ENCODE data around the gene TDP1. TPM values are rescaled to one million over a fixed set of nuclear protein-coding genes. Genes with fewer than 3 reads are reported as not detected.
A peak's percentile ranks its signal among the peaks of the same experiment; 100 is the strongest.

TDP1 gene
- total and polyA plus RNA-seq, 4 experiments from 2014 or later: 40.9 to 58.9 (median 48.1) TPM

GRCh38 chr14:89911010-89911919 lies 44.5 kb upstream of the TDP1 start:
- no peak for DNase-seq
- intact Hi-C loops (cut with micrococcal nuclease): no loop called here
- Mint-ChIP-seq H3K27ac (no peak overlapping the region), H3K9me3 (no peaks in the 10 kb centered on the region), H3K4me1 (peaks cover 0 to 4% (median 3%) of the 10 kb centered on the region in 4 donors), H3K4me3 (no peak overlapping the region), H3K36me3 (no peaks in the 10 kb centered on the region), H3K27me3 (peaks cover 2 to 9% of the 10 kb centered on the region in 2 donors)
- CTCF ChIA-PET (ENCODE audit: partially characterized antibody): interaction anchor here (1.1 to 5.6 kb wide), 6 partner anchors 14 to 883 kb away, joined by 3 to 37 read pairs (median 5); no protein-coding TSS in a partner anchor
- Histone ChIP-seq H3K27ac (ENCODE audit: low read depth, low read length) (no peak overlapping the region), H3K36me3 (ENCODE audit: insufficient read depth, low read length) (no peaks in the 10 kb centered on the region), H3K9me3 (ENCODE audit: control insufficient read depth in 1 of 2, low read length in 2 of 2) (no peaks in the 10 kb centered on the region), H3K4me1 (ENCODE audit: insufficient read depth, low read length) (peaks cover 4% of the 10 kb centered on the region), H3K27me3 (ENCODE audit: insufficient read depth, low read length) (no peaks in the 10 kb centered on the region), H3K4me3 (ENCODE audit: low read length in 2 of 2) (no peak overlapping the region)
- POLR2A ChIA-PET (ENCODE audit: partially characterized antibody): no interaction called here

GRCh38 chr14:89912221-89912620 lies 43.5 kb upstream of the TDP1 start:
- Mint-ChIP-seq H3K27me3 (peaks cover 4 to 9% of the 10 kb centered on the region in 2 donors), H3K4me1 (peaks cover 0 to 4% (median 3%) of the 10 kb centered on the region in 4 donors), H3K36me3 (no peaks in the 10 kb centered on the region), H3K4me3 (no peak overlapping the region), H3K27ac (no peak overlapping the region), H3K9me3 (no peaks in the 10 kb centered on the region)
- Histone ChIP-seq H3K4me3 (ENCODE audit: low read length in 2 of 2) (no peak overlapping the region), H3K4me1 (ENCODE audit: insufficient read depth, low read length) (peaks cover 4% of the 10 kb centered on the region), H3K36me3 (ENCODE audit: insufficient read depth, low read length) (no peaks in the 10 kb centered on the region), H3K27me3 (ENCODE audit: insufficient read depth, low read length) (no peaks in the 10 kb centered on the region), H3K9me3 (ENCODE audit: control insufficient read depth in 1 of 2, low read length in 2 of 2) (no peaks in the 10 kb centered on the region), H3K27ac (ENCODE audit: low read depth, low read length) (no peak overlapping the region)
- CTCF ChIA-PET (ENCODE audit: partially characterized antibody): interaction anchor here (1.3 to 5.6 kb wide), 3 partner anchors 734 to 884 kb away, joined by 3 to 37 read pairs (median 31); no protein-coding TSS in a partner anchor
- intact Hi-C loops (cut with micrococcal nuclease): no loop called here
- POLR2A ChIA-PET (ENCODE audit: partially characterized antibody): no interaction called here
- no peak for DNase-seq

DNA sequence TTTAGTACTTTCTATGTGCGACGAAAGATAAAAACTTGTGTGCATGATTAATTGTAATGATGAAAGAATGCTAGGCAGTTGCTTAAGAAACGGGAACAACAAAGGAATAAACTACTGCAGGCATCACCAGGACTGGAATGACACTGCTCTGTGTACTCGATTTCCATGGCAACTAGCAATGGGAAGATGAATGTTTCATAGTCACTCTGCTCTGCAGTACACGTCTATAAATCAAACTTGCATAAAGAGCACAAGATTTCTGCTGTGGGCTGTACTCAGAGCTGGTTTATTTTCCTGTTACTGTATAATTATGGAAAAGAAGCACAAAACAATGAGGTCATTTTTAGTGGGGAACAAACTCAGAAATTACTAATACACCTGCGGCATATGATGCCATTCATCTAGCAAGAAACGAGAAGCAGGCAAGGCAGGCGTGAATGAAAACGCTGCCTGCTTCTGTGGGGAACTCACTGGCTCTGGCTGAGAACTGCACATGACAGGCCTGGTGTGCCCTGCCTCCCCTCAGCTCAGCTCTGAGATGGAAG lies 43.0 kb upstream of the TDP1 start:
- CTCF ChIA-PET (ENCODE audit: partially characterized antibody): interaction anchor here (1.2 to 5.6 kb wide), 7 partner anchors 20 to 1245 kb away, joined by 3 to 37 read pairs (median 3); no protein-coding TSS in a partner anchor
- Mint-ChIP-seq H3K4me1 (peaks cover 0 to 4% (median 3%) of the 10 kb centered on the region in 4 donors), H3K36me3 (no peaks in the 10 kb centered on the region)

DNA sequence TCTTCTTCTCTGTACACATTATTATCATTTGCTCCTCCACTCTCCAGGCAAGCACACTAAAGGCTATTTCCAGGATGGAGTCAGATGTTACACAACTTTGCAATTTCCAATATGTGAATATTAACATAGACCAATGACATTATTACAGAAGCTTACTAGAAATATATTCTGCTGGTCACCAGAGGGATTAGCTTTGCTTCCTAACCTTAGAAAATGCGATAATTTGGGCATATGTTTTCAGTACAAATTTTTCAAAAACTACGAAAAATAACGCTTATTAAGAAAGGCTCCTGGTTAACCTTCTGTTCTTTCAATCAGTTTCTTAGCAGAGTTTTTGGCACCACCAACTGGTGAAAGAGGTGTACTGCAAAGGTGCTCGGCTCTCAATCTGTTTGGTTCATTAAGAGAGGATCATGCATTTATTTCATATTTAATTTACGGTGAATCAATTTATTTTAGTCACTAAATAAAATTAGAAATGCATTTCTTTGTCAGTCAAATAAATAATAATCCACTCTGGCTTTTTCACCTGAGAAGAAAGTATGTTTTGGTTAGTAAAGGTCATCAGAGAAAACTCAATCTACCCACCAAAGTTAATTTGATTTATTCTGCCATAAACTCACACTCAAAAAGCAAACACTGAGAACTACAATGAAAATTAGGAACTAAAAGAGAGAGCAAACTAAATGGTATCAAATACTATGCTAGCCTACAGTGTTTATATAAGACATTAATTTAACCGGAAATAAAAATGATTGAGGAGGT lies 40.4 kb upstream of the TDP1 start:
- Mint-ChIP-seq H3K27me3 (peaks cover 4% of the 10 kb centered on the region in 2 donors), H3K9me3 (no peaks in the 10 kb centered on the region), H3K4me1 (peaks cover 0 to 4% (median 3%) of the 10 kb centered on the region in 4 donors), H3K36me3 (no peaks in the 10 kb centered on the region), H3K27ac (peak overlapping the region in 1 of 7 donors; percentile 19), H3K4me3 (no peak overlapping the region)
- no peaks in the 10 kb centered on the region for H3K27me3 ChIP-seq (ENCODE audit: insufficient read depth, low read length)
- no peaks in the 10 kb centered on the region for H3K9me3 ChIP-seq (ENCODE audit: control insufficient read depth in 1 of 2, low read length in 2 of 2)
- ChIA-PET POLR2A (ENCODE audit: partially characterized antibody) (no interaction called here), CTCF (ENCODE audit: partially characterized antibody) (interaction anchor here (0.6 to 5.6 kb wide), 8 partner anchors 22 to 887 kb away, joined by 3 to 31 read pairs (median 4); no protein-coding TSS in a partner anchor)
- no peaks in the 10 kb centered on the region for H3K36me3 ChIP-seq (ENCODE audit: insufficient read depth, low read length)
- peak; percentile 53 to 69 (median 63) for DNase-seq
- H3K4me1 ChIP-seq (ENCODE audit: insufficient read depth, low read length): peaks cover 4% of the 10 kb centered on the region
- H3K27ac ChIP-seq (ENCODE audit: low read depth, low read length): no peak overlapping the region
- H3K4me3 ChIP-seq (ENCODE audit: low read length in 2 of 2): no peak overlapping the region
- intact Hi-C loops (cut with micrococcal nuclease): loop anchor here (1.0 to 2.0 kb wide), 7 partner anchors 148 to 1422 kb away; partner anchors contain the start of gene FOXN3

More for the DNA sequence above, 43.0 kb upstream of the TDP1 start:
- intact Hi-C loops (cut with micrococcal nuclease): no loop called here
- no peaks in the 10 kb centered on the region for H3K9me3 Mint-ChIP-seq
- H3K36me3 ChIP-seq (ENCODE audit: insufficient read depth, low read length): no peaks in the 10 kb centered on the region
- H3K4me3 Mint-ChIP-seq: no peak overlapping the region
- H3K4me1 ChIP-seq (ENCODE audit: insufficient read depth, low read length): peaks cover 4% of the 10 kb centered on the region
- peaks cover 4 to 9% of the 10 kb centered on the region in 2 donors for H3K27me3 Mint-ChIP-seq
- H3K27me3 ChIP-seq (ENCODE audit: insufficient read depth, low read length): no peaks in the 10 kb centered on the region
- POLR2A ChIA-PET (ENCODE audit: partially characterized antibody): no interaction called here
- H3K27ac ChIP-seq (ENCODE audit: low read depth, low read length): no peak overlapping the region
- no peaks in the 10 kb centered on the region for H3K9me3 ChIP-seq (ENCODE audit: control insufficient read depth in 1 of 2, low read length in 2 of 2)
- H3K27ac Mint-ChIP-seq: no peak overlapping the region
- DNase-seq: no peak
- no peak overlapping the region for H3K4me3 ChIP-seq (ENCODE audit: low read length in 2 of 2)

GRCh38 chr14:89918721-89919120 lies 37.0 kb upstream of the TDP1 start:
- no peak overlapping the region for H3K27ac ChIP-seq (ENCODE audit: low read depth, low read length)
- ChIA-PET POLR2A (ENCODE audit: partially characterized antibody) (no interaction called here), CTCF (ENCODE audit: partially characterized antibody) (no interaction called here)
- no peak for DNase-seq
- H3K27me3 ChIP-seq (ENCODE audit: insufficient read depth, low read length): no peaks in the 10 kb centered on the region
- H3K4me3 Mint-ChIP-seq: peak overlapping the region in 1 of 8 donors; percentile 38
- H3K36me3 ChIP-seq (ENCODE audit: insufficient read depth, low read length): no peaks in the 10 kb centered on the region
- H3K9me3 Mint-ChIP-seq: no peaks in the 10 kb centered on the region
- H3K9me3 ChIP-seq (ENCODE audit: control insufficient read depth in 1 of 2, low read length in 2 of 2): no peaks in the 10 kb centered on the region
- peaks cover 0 to 3% of the 10 kb centered on the region in 2 donors for H3K27me3 Mint-ChIP-seq
- intact Hi-C loops (cut with micrococcal nuclease): no loop called here
- no peaks in the 10 kb centered on the region for H3K36me3 Mint-ChIP-seq
- no peak overlapping the region for H3K4me3 ChIP-seq (ENCODE audit: low read length in 2 of 2)
- H3K4me1 Mint-ChIP-seq: peaks cover 0 to 4% (median 3%) of the 10 kb centered on the region in 4 donors
- peak overlapping the region in 1 of 7 donors; percentile 21 for H3K27ac Mint-ChIP-seq
- peaks cover 4% of the 10 kb centered on the region for H3K4me1 ChIP-seq (ENCODE audit: insufficient read depth, low read length)

- H3K4me3 ChIP-seq (ENCODE audit: low read length in 2 of 2): no peak overlapping the region
- H3K27me3 Mint-ChIP-seq: peaks cover 0 to 1% of the 10 kb centered on the region in 2 donors
- H3K4me1 Mint-ChIP-seq: peaks cover 0 to 3% (median 2%) of the 10 kb centered on the region in 4 donors
- ChIA-PET CTCF (ENCODE audit: partially characterized antibody) (interaction anchor here (4.3 kb wide), 1 partner anchor 892 kb away, joined by 21 read pairs; no protein-coding TSS in a partner anchor), POLR2A (ENCODE audit: partially characterized antibody) (no interaction called here)
- no peak overlapping the region for H3K27ac ChIP-seq (ENCODE audit: low read depth, low read length)
- no peaks in the 10 kb centered on the region for H3K9me3 Mint-ChIP-seq
- no peaks in the 10 kb centered on the region for H3K9me3 ChIP-seq (ENCODE audit: control insufficient read depth in 1 of 2, low read length in 2 of 2)
- H3K4me1 ChIP-seq (ENCODE audit: insufficient read depth, low read length): peaks cover 2% of the 10 kb centered on the region
- DNase-seq: no peak
- no peak overlapping the region for H3K27ac Mint-ChIP-seq
- H3K36me3 ChIP-seq (ENCODE audit: insufficient read depth, low read length): no peaks in the 10 kb centered on the region
- intact Hi-C loops (cut with micrococcal nuclease): no loop called here
- no peaks in the 10 kb centered on the region for H3K27me3 ChIP-seq (ENCODE audit: insufficient read depth, low read length)
- H3K36me3 Mint-ChIP-seq: no peaks in the 10 kb centered on the region
- H3K4me3 Mint-ChIP-seq: no peak overlapping the region
Observed at GRCh38 chr14:89920056-89920455, 35.7 kb upstream of the TDP1 start.
